Right ventricle myocardium inferior (tissue), 1 donor: Measurements from ENCODE around the gene NOP10. TPM values are rescaled to one million over a fixed set of nuclear protein-coding genes. Genes with fewer than 3 reads are reported as not detected.

Source experiments
- ATAC-seq: fragments of 200-7000 bp; cut with Tn5 transposase; one replicate; pipeline ENCODE4 v1.9.1; 2020; ENCODE audit warnings: mild to moderate bottlenecking, moderate library complexity
- DNase-seq: peaks from one replicate; pipeline ENCODE4 v3.0.0; 2021; ENCODE audit errors: missing footprints
- intact Hi-C: fragments of 100-400 bp; cut with DNase I; formaldehyde crosslinking; loops from one replicate; pipeline ENCODE4 v1.11.0; 2022
- microRNA-seq: library from miRNA; unstranded; fragments of <30 nt; microRNA quantifications from one replicate; pipeline ENCODE4 v1.2.0, GENCODE V29; 2020
- total RNA-seq: library from RNA; stranded (reverse); fragmentation: NEBNext Ultra II Directional; extraction: Animal tissue kit (Norgen Biotek cat#: 25700); gene quantifications from one replicate; pipeline ENCODE4 v1.2.1, GENCODE V29; 2021
- donor health status: DM: no; HTN: yes; CAD: no; lungs with severe emphysema.

NOP10 gene
- total RNA-seq, 1 donor from 2014 or later = 157 TPM

- no peak for DNase-seq
- intact Hi-C loops = no loop called here
- ATAC-seq = no peak
Observed at GRCh38 chr15:34297059-34297458, 45.9 kb downstream of the NOP10 start.

GRCh38 chr15:34292621-34293020 lies 50.3 kb downstream of the NOP10 start:
- ATAC-seq (no peak), DNase-seq (no peak)
- intact Hi-C loops = no loop called here

Small RNAs within 50 kb of the gene (microRNA-seq; reads per million reads assigned to microRNA genes)
- not detected for gene MIR1233-1

Other genes with a start within 250 kb of the NOP10 start
- gene EMC7, start 241.3 kb downstream of the NOP10 start, total RNA-seq = 65.1 TPM
- 1.8 TPM for gene PGBD4, start 241.1 kb downstream of the NOP10 start, total RNA-seq
- gene KATNBL1, start 133.0 kb downstream of the NOP10 start, total RNA-seq = 19.3 TPM
- 85.7 TPM for gene EMC4, start 118.1 kb downstream of the NOP10 start, total RNA-seq
- gene SLC12A6, start 5.4 kb downstream of the NOP10 start, total RNA-seq = 30.4 TPM
- gene NUTM1, start 179 bp upstream of the NOP10 start, total RNA-seq = not detected
- gene LPCAT4, start 24.1 kb upstream of the NOP10 start, total RNA-seq = 89.2 TPM
- 13.7 TPM for gene GOLGA8A, start 94.7 kb upstream of the NOP10 start, total RNA-seq
- gene GOLGA8B, start 240.5 kb upstream of the NOP10 start, total RNA-seq = 7.1 TPM